ENCODE measurements around the gene PPIL4.

- TF ChIP-seq GATAD2A (CRISPR knock-in tag; IDR thresholded peaks at IDR 0.05) (no peak), EP300 (IDR thresholded peaks at IDR 0.05; ENCODE audit: low read depth in 2 of 2, low read length in 2 of 2) (no peak), EP300 (CRISPR knock-in tag; IDR thresholded peaks at IDR 0.05; ENCODE audit: borderline replicate concordance) (no peak), ARID2 (CRISPR knock-in tag; IDR thresholded peaks at IDR 0.05; ENCODE audit: borderline replicate concordance) (no peak), CTCF (CRISPR knock-in tag; IDR thresholded peaks at IDR 0.05) (no peak), USF2 (IDR thresholded peaks at IDR 0.05; ENCODE audit: low read depth, low read length) (no peak), USF2 (CRISPR knock-in tag; IDR thresholded peaks at IDR 0.05; ENCODE audit: borderline replicate concordance) (no peak), NFIC (IDR thresholded peaks at IDR 0.05; ENCODE audit: low read length) (no peak), ZNF512B (CRISPR knock-in tag; IDR thresholded peaks at IDR 0.05; ENCODE audit: borderline replicate concordance) (no peak)
These were observed 18.1 kb upstream of the PPIL4 start for GRCh38 chr6:149563928-149564325.
